BLaER1 (cell line): ENCODE measurements around the gene SMIM27.

Experiments used
- H3K27ac ChIP-seq: shearing (Covaris generic); formaldehyde crosslinking; 2 replicates; pipeline ENCODE4 v1.8.1; 2022
- H3K27me3 ChIP-seq: shearing (Covaris generic); formaldehyde crosslinking; 2 replicates; pipeline ENCODE4 v1.8.1; 2022
- H3K36me3 ChIP-seq: shearing (Covaris generic); formaldehyde crosslinking; 2 replicates; pipeline ENCODE4 v1.8.1; 2022
- H3K4me1 ChIP-seq: shearing (Covaris generic); formaldehyde crosslinking; 2 replicates; pipeline ENCODE4 v1.8.1; 2022
- H3K4me2 ChIP-seq: shearing (Covaris generic); formaldehyde crosslinking; 2 replicates; pipeline ENCODE4 v1.8.1; 2022
- H3K4me3 ChIP-seq: shearing (Covaris generic); formaldehyde crosslinking; 2 replicates; pipeline ENCODE4 v1.8.1; 2022
- H3K9ac ChIP-seq: shearing (Covaris generic); formaldehyde crosslinking; 2 replicates; pipeline ENCODE4 v1.8.1; 2022
- H3K9me3 ChIP-seq: shearing (Covaris generic); formaldehyde crosslinking; 2 replicates; pipeline ENCODE4 v1.8.1; 2022
- H4K20me1 ChIP-seq: shearing (Covaris generic); formaldehyde crosslinking; 2 replicates; pipeline ENCODE4 v1.8.1; 2022
- Cebpa-rat ChIP-seq: shearing (Covaris generic); IDR thresholded peaks from 2 replicates; pipeline ENCODE4 v1.8.1; 2022

Gene SMIM27

DNA sequence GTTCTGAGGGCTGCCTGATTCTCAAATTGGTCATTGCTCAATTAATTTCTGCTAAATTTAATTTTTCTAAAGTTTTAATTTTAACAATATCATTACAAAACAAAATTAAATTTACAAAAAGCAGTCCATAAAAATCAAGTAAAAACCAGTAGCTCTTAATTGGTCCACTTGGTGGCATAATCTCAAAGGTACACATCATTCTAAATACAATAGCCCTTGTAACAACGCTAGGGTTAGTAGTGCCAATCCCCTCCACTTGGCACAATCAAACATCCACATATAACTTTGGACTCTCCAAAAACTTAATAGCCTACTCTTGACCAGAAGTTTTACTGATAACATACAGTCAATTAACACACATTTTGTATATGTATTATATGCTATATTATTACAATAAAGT lies 22.7 kb downstream of the SMIM27 start:
- Histone ChIP-seq H3K9ac (no peak overlapping the region), H3K9me3 (no peaks in the 10 kb centered on the region), H3K4me3 (no peak overlapping the region), H3K4me2 (no peak overlapping the region), H4K20me1 (peaks cover 18% of the 10 kb centered on the region), H3K27ac (no peak overlapping the region), H3K4me1 (peaks cover 23% of the 10 kb centered on the region), H3K36me3 (peaks cover 4% of the 10 kb centered on the region), H3K27me3 (no peaks in the 10 kb centered on the region)
- no peak for TF ChIP-seq Cebpa-rat

DNA sequence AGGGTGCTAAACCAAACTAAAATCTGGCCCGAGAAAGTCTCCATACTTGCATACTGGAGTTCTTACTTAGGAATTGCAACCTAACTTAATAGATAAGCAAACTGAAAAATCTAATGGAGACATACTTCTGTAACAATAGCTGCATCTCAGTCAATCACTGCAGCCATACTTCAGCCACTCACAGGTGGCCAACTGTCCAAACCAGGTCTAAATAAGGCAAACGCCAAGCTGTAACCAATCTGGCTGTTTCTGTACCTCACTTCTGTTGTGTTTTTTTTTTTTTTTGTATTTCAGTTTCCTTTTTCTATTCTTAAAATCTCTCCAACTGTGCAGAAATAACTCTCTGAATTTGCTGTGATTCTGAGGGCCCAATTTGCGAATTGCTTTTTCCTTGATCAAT lies 25.2 kb downstream of the SMIM27 start:
- H3K9ac ChIP-seq = no peak overlapping the region
- no peak overlapping the region for H3K4me3 ChIP-seq

DNA sequence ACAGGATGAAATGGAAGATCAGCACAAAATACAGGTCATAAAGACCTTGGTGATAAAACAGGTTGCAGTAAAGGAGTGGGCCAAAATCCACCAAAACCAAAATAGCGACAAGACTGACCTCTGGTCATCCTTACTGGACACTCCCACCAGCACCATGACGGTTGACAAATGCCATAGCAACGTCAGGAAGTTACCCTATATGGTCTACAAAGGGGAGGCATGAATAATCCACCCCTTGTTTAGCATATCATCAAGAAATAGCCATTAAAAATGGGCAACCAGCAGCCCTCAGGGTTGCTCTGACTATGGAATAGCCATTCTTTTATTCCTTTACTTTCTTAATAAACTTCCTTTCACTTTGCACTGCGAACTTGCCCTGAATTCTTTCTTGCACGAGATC lies 26.8 kb downstream of the SMIM27 start:
- no peak overlapping the region for H3K4me3 ChIP-seq
- H3K4me2 ChIP-seq = no peak overlapping the region

More for the DNA sequence above, 25.2 kb downstream of the SMIM27 start:
- Histone ChIP-seq H3K36me3 (no peaks in the 10 kb centered on the region), H3K4me2 (no peak overlapping the region), H3K27ac (no peak overlapping the region), H3K4me1 (peaks cover 14% of the 10 kb centered on the region), H4K20me1 (no peaks in the 10 kb centered on the region), H3K9me3 (no peaks in the 10 kb centered on the region), H3K27me3 (no peaks in the 10 kb centered on the region)
- no peak for TF ChIP-seq Cebpa-rat

DNA sequence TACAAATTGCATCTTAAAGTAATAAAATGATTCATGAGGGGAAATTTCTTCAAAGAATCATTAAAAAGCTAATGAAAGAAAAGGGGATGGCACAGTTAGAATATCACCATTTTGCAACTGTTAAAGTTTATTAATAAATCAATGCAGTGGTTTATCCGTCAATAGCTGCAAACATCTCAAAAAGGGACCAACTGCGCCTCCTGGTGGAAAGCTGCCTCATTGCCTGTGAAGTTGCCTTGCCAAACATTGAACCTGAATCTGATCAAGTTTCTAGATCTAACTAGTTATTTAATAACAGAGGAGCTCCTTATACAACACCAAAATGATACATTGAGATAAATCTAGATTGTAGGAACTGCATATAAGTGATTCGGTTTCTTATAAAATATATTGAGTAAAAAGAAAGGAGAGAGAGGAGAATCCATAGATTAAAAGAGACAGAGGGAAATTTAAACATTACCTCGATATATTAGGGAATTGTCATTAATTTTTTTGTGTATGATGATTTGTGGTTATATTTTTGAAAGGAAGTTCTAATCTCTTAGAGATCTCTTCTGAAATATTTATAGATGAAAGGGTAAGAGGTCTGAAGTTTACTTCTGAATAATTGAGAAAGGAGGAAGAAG lies 27.7 kb downstream of the SMIM27 start:
- no peaks in the 10 kb centered on the region for H4K20me1 ChIP-seq
- TF ChIP-seq Cebpa-rat = no peak
- no peak overlapping the region for H3K4me2 ChIP-seq
- H3K4me3 ChIP-seq = no peak overlapping the region
- H3K27me3 ChIP-seq = no peaks in the 10 kb centered on the region
- no peak overlapping the region for H3K9ac ChIP-seq
- peaks cover 6% of the 10 kb centered on the region; the same call in 1 of the 2 replicates for H3K4me1 ChIP-seq
- H3K27ac ChIP-seq = no peak overlapping the region
- no peaks in the 10 kb centered on the region for H3K9me3 ChIP-seq
- H3K36me3 ChIP-seq = no peaks in the 10 kb centered on the region

More for the DNA sequence above, 26.8 kb downstream of the SMIM27 start:
- no peak overlapping the region for H3K9ac ChIP-seq
- H3K27me3 ChIP-seq = no peaks in the 10 kb centered on the region
- no peaks in the 10 kb centered on the region for H3K36me3 ChIP-seq
- no peak overlapping the region for H3K27ac ChIP-seq
- no peaks in the 10 kb centered on the region for H3K9me3 ChIP-seq
- no peaks in the 10 kb centered on the region for H4K20me1 ChIP-seq
- TF ChIP-seq Cebpa-rat = no peak
- peaks cover 6% of the 10 kb centered on the region; the same call in 1 of the 2 replicates for H3K4me1 ChIP-seq

DNA sequence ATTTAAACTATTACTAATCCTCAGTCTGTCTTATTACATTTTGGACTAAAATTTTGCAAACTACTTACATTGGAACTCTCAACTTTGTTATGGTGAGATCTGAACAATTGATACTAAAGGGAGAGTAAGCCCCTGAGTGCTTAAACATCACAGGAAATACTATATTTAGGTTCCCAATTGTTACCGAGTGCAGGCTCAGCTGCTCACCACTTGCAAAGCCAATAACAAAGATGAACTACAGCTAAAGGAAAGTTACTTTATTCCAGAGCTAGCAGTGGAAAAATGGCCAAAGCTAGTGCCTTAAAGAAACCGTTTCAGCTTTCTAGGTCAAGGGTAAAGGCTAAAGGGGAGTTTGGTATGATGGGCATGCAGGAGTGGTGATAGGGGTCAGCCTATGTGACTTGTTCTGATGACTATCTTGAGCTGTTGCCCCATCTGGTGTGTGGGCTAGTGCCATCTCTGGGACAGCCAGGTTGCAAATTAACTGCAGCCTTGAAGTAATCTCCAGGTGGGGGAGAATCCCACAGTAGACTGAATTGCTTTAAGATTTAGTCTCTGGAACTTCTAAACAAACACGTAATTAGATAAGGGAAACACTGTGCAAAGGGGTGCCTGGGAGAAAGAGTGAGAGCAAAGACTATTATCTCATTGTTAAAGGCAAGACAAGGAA lies 28.6 kb downstream of the SMIM27 start:
- Histone ChIP-seq H3K4me2 (peak overlapping the region; percentile 15; the same call in 1 of the 2 replicates), H3K4me1 (peaks cover 6% of the 10 kb centered on the region; the same call in 1 of the 2 replicates), H3K9me3 (no peaks in the 10 kb centered on the region), H3K36me3 (no peaks in the 10 kb centered on the region), H3K4me3 (no peak overlapping the region), H3K27ac (no peak overlapping the region), H3K9ac (no peak overlapping the region), H4K20me1 (no peaks in the 10 kb centered on the region), H3K27me3 (no peaks in the 10 kb centered on the region)
- no peak for TF ChIP-seq Cebpa-rat

DNA sequence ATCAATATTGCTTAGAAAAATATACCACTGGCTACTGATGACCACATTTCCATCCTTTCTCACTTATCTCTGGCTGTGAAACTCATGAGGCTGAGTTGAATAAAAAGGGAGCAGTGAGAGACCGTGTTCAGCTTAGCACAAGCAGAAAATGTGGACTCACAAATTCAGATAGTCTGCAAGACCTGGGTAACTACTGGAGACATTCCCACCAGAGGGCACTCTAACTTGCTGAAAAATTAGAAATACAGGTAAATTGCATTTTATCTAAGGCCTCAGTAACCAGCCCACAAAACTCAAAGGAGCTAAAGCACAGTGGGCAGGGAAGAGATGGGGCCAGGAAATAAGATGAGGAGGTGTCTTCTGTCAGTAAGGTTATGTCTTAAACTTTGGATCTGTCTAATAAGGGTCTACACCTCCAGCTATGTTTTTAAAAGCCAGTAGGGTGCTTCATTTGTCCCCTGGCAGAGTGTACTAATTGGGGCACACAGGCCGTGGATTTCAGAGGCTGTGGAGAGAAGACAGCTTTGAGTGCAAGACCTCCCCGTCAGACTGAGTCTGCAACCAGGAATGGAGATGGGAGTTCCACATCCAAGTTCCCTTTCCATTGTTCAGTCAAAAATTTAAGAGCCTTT lies 29.5 kb downstream of the SMIM27 start:
- H3K4me1 ChIP-seq = peaks cover 6% of the 10 kb centered on the region; the same call in 1 of the 2 replicates
- no peaks in the 10 kb centered on the region for H3K27me3 ChIP-seq
- no peak overlapping the region for H3K4me2 ChIP-seq
- no peak for TF ChIP-seq Cebpa-rat
- no peaks in the 10 kb centered on the region for H3K36me3 ChIP-seq
- no peaks in the 10 kb centered on the region for H4K20me1 ChIP-seq
- no peaks in the 10 kb centered on the region for H3K9me3 ChIP-seq
- no peak overlapping the region for H3K9ac ChIP-seq
- no peak overlapping the region for H3K4me3 ChIP-seq
- no peak overlapping the region for H3K27ac ChIP-seq

DNA sequence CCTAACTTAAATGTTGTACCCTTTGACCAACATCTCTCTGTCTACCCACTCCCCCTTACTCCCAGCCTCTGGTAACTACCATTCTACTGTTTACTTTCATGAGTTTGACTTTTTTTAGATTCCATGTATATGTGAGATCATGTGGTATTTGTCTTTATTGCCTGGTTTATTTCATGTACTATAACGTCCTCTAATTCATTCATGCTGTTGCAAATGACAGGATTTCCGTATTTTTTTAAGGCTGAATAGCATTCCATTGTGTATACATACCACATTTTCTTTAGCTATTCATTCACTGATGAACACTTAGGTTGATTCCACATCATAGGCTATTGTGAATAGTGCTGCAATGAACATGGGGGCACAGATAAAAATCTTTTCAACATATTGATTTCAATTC lies 32.7 kb downstream of the SMIM27 start:
- TF ChIP-seq Cebpa-rat = no peak
- no peaks in the 10 kb centered on the region for H3K27me3 ChIP-seq

DNA sequence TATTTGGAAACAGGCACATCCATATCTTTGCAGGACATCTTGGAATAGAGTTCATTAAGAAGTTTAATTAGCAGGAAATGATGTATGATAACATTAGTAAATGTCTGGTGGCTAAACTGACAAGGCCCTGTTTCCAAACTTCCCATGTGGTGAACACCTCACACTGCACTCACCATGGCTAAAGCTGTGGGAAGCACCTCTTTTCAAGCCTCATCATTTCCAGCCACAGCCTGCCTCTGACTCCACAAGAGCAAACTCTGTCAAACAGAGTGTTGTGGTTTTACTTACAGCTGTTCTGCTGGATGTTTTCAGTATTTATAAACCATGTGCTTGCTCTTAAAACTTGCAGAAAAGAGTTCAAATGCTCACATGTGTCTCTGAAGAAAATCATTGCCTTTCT lies 35.8 kb downstream of the SMIM27 start:
- no peak for TF ChIP-seq Cebpa-rat
- Histone ChIP-seq H3K27me3 (no peaks in the 10 kb centered on the region), H3K4me3 (no peak overlapping the region), H4K20me1 (no peaks in the 10 kb centered on the region), H3K27ac (no peak overlapping the region), H3K4me2 (no peak overlapping the region), H3K36me3 (no peaks in the 10 kb centered on the region), H3K9me3 (no peaks in the 10 kb centered on the region), H3K9ac (no peak overlapping the region), H3K4me1 (no peaks in the 10 kb centered on the region)

More for the DNA sequence above, 32.7 kb downstream of the SMIM27 start:
- H3K36me3 ChIP-seq = no peaks in the 10 kb centered on the region
- H3K9me3 ChIP-seq = no peaks in the 10 kb centered on the region
- no peak overlapping the region for H3K9ac ChIP-seq
- H3K4me3 ChIP-seq = no peak overlapping the region
- H4K20me1 ChIP-seq = no peaks in the 10 kb centered on the region
- H3K4me1 ChIP-seq = peaks cover 6% of the 10 kb centered on the region; the same call in 1 of the 2 replicates
- H3K4me2 ChIP-seq = no peak overlapping the region
- no peak overlapping the region for H3K27ac ChIP-seq

DNA sequence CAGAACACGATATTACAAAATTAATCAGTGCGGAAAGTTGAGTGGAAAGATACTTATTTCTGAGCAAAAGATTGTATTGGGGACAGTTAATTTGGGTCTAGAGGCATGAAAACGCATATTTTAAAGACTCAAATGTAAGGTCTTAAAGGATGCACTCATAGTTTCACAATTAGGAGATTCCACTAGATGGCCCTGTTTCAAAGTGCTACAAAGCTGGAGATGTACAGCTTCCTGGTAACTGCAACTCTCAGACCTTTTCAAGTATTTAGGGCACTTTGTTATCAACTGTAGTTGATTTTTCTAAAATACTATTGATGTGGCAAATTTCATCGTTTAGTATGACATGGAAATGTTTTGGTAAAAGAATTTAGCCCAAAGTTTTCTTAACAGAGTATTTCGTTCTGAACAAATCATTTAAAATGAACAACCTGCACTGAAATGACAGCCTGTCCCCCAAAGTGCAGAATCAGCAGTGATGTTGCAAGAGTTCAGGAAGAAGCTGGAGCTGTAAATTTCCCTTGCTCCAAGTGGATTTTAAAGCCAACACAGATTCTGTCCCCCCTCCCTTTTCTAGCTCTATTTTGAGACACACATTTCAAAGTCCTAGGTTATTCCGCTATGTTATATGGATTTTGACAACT lies 37.1 kb downstream of the SMIM27 start:
- no peaks in the 10 kb centered on the region for H3K36me3 ChIP-seq
- H3K27ac ChIP-seq = no peak overlapping the region
- no peak overlapping the region for H3K4me2 ChIP-seq
- no peak overlapping the region for H3K4me3 ChIP-seq
- no peak overlapping the region for H3K9ac ChIP-seq
- no peaks in the 10 kb centered on the region for H3K9me3 ChIP-seq
- H3K4me1 ChIP-seq = no peaks in the 10 kb centered on the region
- no peaks in the 10 kb centered on the region for H4K20me1 ChIP-seq
- no peaks in the 10 kb centered on the region for H3K27me3 ChIP-seq
- TF ChIP-seq Cebpa-rat = no peak

DNA sequence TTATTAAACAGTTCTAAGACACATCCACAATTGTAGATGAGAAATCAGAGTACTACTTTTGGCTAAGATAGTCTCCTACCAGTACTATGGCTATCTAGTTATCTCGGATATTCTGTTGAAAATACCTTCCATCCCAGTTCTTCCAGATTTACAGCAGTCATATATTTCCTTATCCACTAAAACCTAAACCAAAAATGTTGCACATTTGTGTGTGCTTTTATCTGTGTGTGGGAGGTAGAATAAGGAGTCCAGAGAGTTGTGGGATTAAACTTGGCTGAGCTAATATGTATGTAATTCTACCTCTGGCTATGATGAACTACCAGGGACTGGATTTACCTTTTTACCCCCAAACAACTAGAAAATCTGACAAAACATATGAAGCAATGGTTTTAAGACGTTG lies 38.3 kb downstream of the SMIM27 start:
- no peaks in the 10 kb centered on the region for H3K36me3 ChIP-seq
- no peaks in the 10 kb centered on the region for H4K20me1 ChIP-seq
- no peak for TF ChIP-seq Cebpa-rat
- H3K9ac ChIP-seq = no peak overlapping the region
- H3K4me2 ChIP-seq = no peak overlapping the region
- no peaks in the 10 kb centered on the region for H3K9me3 ChIP-seq
- no peaks in the 10 kb centered on the region for H3K4me1 ChIP-seq
- H3K4me3 ChIP-seq = no peak overlapping the region
- no peak overlapping the region for H3K27ac ChIP-seq
- H3K27me3 ChIP-seq = no peaks in the 10 kb centered on the region
